Choroid plexus epithelial cell (primary cell): ENCODE measurements around the gene UQCC5.

Experiments used
- DNase-seq: peaks from one replicate; pipeline ENCODE4 v3.0.0-alpha.2; 2010; ENCODE audit warnings: low read depth
- H3K4me3 ChIP-seq: 2 replicates; pipeline ENCODE4 v1.5.1; 2011; ENCODE audit warnings: low read depth, mild to moderate bottlenecking, control low read depth, low read length, moderate library complexity
- TF ChIP-seq, protein P1 (sequence below): conservative IDR thresholded peaks from 2 replicates; pipeline ENCODE4 v1.5.1; 2011; ENCODE audit warnings: low read depth, mild to moderate bottlenecking, control low read depth, inconsistent platforms, low read length, moderate library complexity

UQCC5 gene

DNA sequence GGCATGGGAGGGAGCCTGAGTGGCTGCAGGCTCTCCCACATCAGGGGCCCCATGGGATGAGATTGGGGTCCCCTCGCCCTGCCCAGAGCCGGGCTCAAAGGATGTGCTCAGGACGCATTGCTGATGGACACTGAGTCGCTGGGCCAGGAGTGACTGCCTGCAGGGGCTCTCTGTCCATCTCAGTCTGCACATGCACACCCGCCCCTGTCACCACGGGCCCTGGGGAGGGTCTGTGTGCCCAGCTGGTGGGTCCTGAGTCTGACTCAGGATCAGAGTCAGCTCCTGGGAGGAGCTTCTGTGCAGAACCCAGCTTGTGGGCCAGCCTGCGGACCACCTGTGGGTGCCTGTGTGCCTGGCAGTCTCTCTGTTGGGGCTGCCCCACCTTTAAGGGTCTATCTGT is 23.1 kb upstream of the UQCC5 start:
- no peak overlapping the region for H3K4me3 ChIP-seq
- no peak for DNase-seq
- TF ChIP-seq, protein P1, sequence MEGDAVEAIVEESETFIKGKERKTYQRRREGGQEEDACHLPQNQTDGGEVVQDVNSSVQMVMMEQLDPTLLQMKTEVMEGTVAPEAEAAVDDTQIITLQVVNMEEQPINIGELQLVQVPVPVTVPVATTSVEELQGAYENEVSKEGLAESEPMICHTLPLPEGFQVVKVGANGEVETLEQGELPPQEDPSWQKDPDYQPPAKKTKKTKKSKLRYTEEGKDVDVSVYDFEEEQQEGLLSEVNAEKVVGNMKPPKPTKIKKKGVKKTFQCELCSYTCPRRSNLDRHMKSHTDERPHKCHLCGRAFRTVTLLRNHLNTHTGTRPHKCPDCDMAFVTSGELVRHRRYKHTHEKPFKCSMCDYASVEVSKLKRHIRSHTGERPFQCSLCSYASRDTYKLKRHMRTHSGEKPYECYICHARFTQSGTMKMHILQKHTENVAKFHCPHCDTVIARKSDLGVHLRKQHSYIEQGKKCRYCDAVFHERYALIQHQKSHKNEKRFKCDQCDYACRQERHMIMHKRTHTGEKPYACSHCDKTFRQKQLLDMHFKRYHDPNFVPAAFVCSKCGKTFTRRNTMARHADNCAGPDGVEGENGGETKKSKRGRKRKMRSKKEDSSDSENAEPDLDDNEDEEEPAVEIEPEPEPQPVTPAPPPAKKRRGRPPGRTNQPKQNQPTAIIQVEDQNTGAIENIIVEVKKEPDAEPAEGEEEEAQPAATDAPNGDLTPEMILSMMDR = no peak

DNA sequence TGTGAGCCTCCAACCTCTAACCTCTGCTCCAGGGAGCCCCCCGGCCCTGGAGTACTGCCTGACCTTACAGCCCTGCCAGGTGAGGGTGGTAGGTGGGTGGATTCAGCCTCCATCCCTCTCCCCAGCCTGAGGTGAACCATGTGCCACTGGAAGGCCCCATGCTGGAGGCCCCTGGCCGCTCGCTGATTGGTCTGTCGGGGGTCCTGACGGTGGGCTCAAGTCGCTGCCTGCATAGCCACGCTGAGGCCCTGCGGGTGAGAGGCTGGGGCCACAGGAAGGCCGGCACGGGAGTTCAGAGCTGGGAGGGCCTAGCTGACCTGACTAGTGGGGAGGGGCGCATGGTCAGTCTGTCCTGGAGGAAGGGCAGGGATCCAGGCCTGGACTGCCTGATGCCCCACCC is 21.8 kb upstream of the UQCC5 start:
- no peak for DNase-seq
- TF ChIP-seq, protein P1 = no peak
- no peak overlapping the region for H3K4me3 ChIP-seq

DNA sequence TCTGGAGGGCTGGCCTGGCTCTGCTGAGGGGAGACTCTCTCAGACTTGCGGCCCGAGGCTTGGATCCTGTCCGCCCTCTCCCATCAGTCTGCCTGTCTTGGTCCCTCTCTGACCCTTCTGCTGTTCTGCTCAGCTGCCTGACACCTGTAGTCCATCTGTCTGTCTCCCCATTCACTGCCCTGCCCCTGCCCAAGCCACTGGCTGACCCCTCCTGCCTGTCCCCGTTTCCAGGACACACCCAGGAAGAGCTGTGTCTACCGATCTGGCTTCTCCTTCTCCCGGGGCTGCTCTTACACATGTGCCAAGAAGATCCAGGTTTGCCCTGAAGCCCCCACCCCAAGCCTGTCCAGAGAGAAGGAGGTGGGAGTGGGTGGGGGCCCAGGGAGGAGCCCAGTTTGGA is 21.2 kb upstream of the UQCC5 start:
- no peak overlapping the region for H3K4me3 ChIP-seq
- TF ChIP-seq, protein P1 = no peak
- DNase-seq = no peak

DNA sequence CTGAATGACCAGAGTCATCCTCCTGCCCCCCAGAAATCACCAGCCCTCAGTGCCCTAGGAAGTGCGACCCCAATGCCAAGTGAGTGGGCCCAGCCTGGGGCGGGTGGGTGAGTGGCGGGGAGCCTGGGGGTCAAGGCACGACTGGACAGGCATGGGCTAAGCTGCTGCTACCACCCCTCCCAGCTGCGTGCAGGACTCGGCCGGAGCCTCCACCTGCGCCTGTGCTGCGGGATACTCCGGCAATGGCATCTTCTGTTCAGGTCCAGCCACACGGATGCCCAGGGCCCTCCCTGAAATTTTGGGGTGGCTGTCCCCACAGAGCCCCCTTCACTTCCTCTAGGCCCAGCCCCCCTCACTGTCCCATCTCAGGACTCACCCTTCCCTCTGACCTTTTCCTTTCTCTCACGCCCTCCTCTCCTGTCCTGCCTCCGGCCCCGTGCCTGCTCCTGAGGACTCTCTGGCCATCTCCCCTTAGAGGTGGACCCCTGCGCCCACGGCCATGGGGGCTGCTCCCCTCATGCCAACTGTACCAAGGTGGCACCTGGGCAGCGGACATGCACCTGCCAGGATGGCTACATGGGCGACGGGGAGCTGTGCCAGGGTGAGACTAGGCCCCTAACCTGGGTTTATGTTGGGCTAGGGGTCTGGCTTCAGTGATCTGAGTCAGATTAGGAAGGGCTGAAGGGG is 19.8 kb upstream of the UQCC5 start:
- no peak for DNase-seq
- no peak overlapping the region for H3K4me3 ChIP-seq
- TF ChIP-seq, protein P1 = no peak

DNA sequence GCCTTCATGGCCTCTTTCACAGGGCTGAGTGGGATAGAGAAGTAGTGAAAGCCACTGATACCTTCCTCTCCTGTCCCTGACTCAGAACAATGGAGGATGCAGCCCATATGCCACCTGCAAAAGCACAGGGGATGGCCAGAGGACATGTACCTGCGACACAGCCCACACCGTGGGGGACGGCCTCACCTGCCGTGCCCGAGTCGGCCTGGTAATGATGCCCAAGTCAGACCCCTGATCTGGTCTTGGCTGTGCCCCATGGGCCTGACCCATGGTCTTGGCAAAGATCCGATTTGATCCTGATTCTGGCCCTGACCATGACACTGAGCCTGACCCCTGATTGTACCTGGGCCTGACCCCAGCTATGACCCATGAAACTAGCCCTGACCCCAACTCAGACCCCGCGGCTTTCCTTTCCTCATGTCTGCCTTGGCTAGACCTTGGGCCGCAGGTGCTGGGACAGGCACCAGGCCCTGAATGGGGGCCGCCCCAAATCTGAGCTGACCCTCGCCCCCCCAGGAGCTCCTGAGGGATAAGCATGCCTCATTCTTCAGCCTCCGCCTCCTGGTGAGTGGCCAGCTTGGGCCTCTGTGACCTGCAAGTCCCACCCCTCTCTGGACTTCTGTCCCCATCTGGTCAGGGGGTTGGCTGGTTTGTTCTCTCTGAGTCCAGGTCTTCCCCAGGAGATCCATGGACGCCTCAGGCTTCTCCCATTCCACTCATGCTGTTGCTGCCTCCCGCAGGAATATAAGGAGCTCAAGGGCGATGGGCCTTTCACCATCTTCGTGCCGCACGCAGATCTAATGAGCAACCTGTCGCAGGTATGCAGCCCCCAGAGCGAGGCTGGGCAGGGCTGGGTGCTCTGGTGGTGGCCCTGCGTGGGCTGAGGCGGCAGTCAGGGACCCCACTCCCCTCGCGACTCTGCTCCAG is 18.3 kb upstream of the UQCC5 start:
- TF ChIP-seq, protein P1 = no peak
- no peak for DNase-seq
- no peak overlapping the region for H3K4me3 ChIP-seq

DNA sequence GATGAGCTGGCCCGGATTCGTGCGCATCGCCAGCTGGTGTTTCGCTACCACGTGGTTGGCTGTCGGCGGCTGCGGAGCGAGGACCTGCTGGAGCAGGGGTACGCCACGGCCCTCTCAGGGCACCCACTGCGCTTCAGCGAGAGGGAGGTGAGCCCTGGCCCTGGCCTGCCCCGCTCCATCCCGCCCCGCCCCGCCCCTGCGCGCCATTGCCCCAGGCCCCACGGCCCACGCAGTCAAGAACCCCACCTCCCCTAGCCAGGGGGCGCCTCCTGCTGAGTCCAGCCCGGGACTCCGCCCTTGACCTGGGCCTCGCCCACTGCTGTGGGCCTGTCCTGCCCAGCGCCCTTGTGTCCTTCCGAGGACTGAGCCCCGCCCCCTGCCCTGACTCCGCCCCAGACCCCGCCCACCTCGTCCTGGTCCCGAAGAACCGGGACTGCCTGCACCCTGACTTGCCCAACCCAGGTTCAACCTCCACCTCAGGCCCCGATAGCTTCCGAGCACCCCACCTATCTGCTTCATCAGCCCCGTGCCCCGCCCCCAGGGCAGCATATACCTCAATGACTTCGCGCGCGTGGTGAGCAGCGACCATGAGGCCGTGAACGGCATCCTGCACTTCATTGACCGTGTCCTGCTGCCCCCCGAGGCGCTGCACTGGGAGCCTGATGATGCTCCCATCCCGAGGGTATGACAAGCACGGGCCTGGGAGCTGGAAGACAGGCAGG is 17.5 kb upstream of the UQCC5 start:
- no peak overlapping the region for H3K4me3 ChIP-seq
- TF ChIP-seq, protein P1 = no peak
- DNase-seq = no peak
